Sciatic nerve (tissue), 2 donors: Measurements from ENCODE around the gene CST9. TPM values are rescaled to one million over a fixed set of nuclear protein-coding genes. Genes with fewer than 3 reads are reported as not detected.

Source experiments
- ATAC-seq: fragments of 200-7000 bp; cut with Tn5 transposase; one replicate; pipeline ENCODE4 v1.9.1; 2020; ENCODE audit warnings: mild to moderate bottlenecking, moderate library complexity
- DNase-seq: peaks from one replicate; pipeline ENCODE4 v3.0.0-alpha.2; 2020; ENCODE audit warnings: low spot score
- intact Hi-C: fragments of 100-400 bp; cut with DNase I; formaldehyde crosslinking; loops from one replicate; pipeline ENCODE4 v1.14.2; 2022
- total RNA-seq: library from RNA; stranded (reverse); fragmentation: NEBNext Ultra II Directional; extraction: Animal tissue kit (Norgen Biotek cat#: 25700); gene quantifications from one replicate; pipeline ENCODE4 v1.2.1, GENCODE V29; 2021
- donor health status: DM: no; HTN: no; CAD: no.
- donor health status: DM: no; HTN: no; CAD: no.

Gene CST9
- total RNA-seq, 1 donor from 2014 or later, result not detected

- no peak for ATAC-seq
- intact Hi-C loops, result no loop called here
- no peak for DNase-seq
Observed at GRCh38 chr20:23568320-23568970, 37.3 kb downstream of the CST9 start, which contains the start of gene CST9L. TSS of gene CST9L (minus strand) at chr20:23568484. CDS start at chr20:23568450, 34 bp downstream.

- ATAC-seq, result no peak
- intact Hi-C loops, result no loop called here
- DNase-seq, result no peak
Observed at GRCh38 chr20:23566199-23566932, 39.4 kb downstream of the CST9 start.

- no peak for DNase-seq
- intact Hi-C loops, result no loop called here
- ATAC-seq, result no peak
Observed at GRCh38 chr20:23565503-23566045, 40.1 kb downstream of the CST9 start.

GRCh38 chr20:23564927-23565326, 40.8 kb downstream of the CST9 start:
- intact Hi-C loops, result no loop called here
- no peak for DNase-seq
- ATAC-seq, result no peak

GRCh38 chr20:23562721-23563342, 42.9 kb downstream of the CST9 start:
- DNase-seq (peak; percentile 13), ATAC-seq (no peak)
- intact Hi-C loops, result no loop called here

DNA sequence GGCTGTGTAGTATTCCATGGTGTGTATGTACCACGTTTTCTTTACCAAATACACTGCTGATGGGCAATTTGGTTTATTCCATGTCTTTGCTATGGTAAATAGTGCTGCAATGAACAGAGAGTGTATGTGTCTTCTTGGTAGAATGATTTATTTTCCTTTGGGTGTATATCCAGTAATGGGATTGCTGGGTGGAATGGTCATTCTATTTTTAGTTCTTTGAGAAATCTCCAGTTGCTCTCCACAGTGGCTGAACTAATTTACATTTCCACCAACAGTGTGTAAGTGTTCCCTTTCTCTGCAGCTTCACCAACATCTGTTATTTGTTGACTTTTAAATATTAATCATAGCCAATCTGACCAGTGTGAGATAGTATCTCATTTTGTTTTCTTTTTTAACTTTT, 51.3 kb downstream of the CST9 start:
- intact Hi-C loops, result no loop called here
- no peak for ATAC-seq
- DNase-seq, result no peak

Other genes with a start within 250 kb of the CST9 start
- gene GZF1, start 243.7 kb downstream of the CST9 start, total RNA-seq, result 15.7 TPM
- 18.7 TPM for gene NAPB, start 184.4 kb downstream of the CST9 start, total RNA-seq
- not detected for gene CSTL1, start 166.2 kb downstream of the CST9 start, total RNA-seq
- not detected for gene CST11, start 153.0 kb downstream of the CST9 start, total RNA-seq
- gene CST8, start 114.8 kb downstream of the CST9 start, total RNA-seq, result not detected
- gene CST9L, start 37.4 kb downstream of the CST9 start, total RNA-seq, result not detected
- gene CST3, start 32.0 kb upstream of the CST9 start, total RNA-seq, result 731 TPM
- gene CST4, start 83.1 kb upstream of the CST9 start, total RNA-seq, result not detected
- gene CST1, start 145.0 kb upstream of the CST9 start, total RNA-seq, result 2.5 TPM
- gene CST2, start 220.8 kb upstream of the CST9 start, total RNA-seq, result not detected